K562 (cell line): ENCODE measurements around the gene NET1. TPM values are rescaled to one million over a fixed set of nuclear protein-coding genes. Genes with fewer than 3 reads are reported as not detected.

Experiments used
- ARID2 ChIP-seq: fragments of 450-650 bp; IDR thresholded peaks from 2 replicates; pipeline ENCODE4 v1.6.1; 2017; ENCODE audit warnings: antibody characterized with exemption, mild to moderate bottlenecking
- C11orf30 ChIP-seq: fragments of 450-650 bp; IDR thresholded peaks from 2 replicates; pipeline ENCODE4 v1.6.1; 2016; ENCODE audit warnings: low read depth, mild to moderate bottlenecking
- ETV5 ChIP-seq: sonication (generic); formaldehyde crosslinking; IDR thresholded peaks from 2 replicates; pipeline ENCODE4 v1.4.0; 2020; ENCODE audit warnings: low read depth, mild to moderate bottlenecking, missing genetic modification reagents
- FIP1L1 ChIP-seq: fragments of 200-400 bp; formaldehyde crosslinking; IDR thresholded peaks from 2 replicates; pipeline ENCODE4 v1.6.1; 2018; ENCODE audit warnings: mild to moderate bottlenecking, low read depth, low read length; ENCODE audit not compliant: poor library complexity, severe bottlenecking
- GATAD2A ChIP-seq: fragments of 450-650 bp; IDR thresholded peaks from 2 replicates; pipeline ENCODE4 v1.6.1; 2017
- HDAC3 ChIP-seq: fragments of 450-650 bp; IDR thresholded peaks from 2 replicates; pipeline ENCODE4 v1.6.1; 2018; ENCODE audit warnings: borderline replicate concordance, mild to moderate bottlenecking, moderate library complexity; ENCODE audit not compliant: partially characterized antibody
- HEY1 ChIP-seq: fragments of 250-450 bp; sonication (Bioruptor Pico); IDR thresholded peaks from 2 replicates; pipeline ENCODE4 v1.5.0; 2020; ENCODE audit warnings: mild to moderate bottlenecking, moderate library complexity, borderline replicate concordance
- HINFP ChIP-seq: fragments of 450-650 bp; conservative IDR thresholded peaks from 2 replicates; pipeline ENCODE4 v1.6.1; 2016; ENCODE audit warnings: missing genetic modification characterization, low read depth, mild to moderate bottlenecking, control low read depth, missing compliant biosample characterization
- HNRNPH1 ChIP-seq: fragments of 200-400 bp; formaldehyde crosslinking; optimal IDR thresholded peaks from 2 replicates; pipeline ENCODE3; 2017; ENCODE audit warnings: low read depth, mild to moderate bottlenecking, low read length, moderate library complexity
- HNRNPK ChIP-seq: fragments of 200-400 bp; formaldehyde crosslinking; IDR thresholded peaks from one replicate; pipeline ENCODE4 v1.6.1; 2018; ENCODE audit warnings: mild to moderate bottlenecking, low read depth, low read length; ENCODE audit not compliant: poor library complexity, severe bottlenecking
- MAFG ChIP-seq: fragments of 450-650 bp; conservative IDR thresholded peaks from 2 replicates; pipeline ENCODE4 v1.6.1; 2016; ENCODE audit warnings: missing genetic modification characterization, missing compliant biosample characterization
- MAFK ChIP-seq: IDR thresholded peaks from 2 replicates; pipeline ENCODE4 v1.6.1; 2011; ENCODE audit warnings: low read length, improper control_type of control experiment
- MEIS2 ChIP-seq: fragments of 450-650 bp; IDR thresholded peaks from 2 replicates; pipeline ENCODE4 v1.6.1; 2014; ENCODE audit warnings: mild to moderate bottlenecking; ENCODE audit not compliant: partially characterized antibody
- NFIX ChIP-seq: fragments of 250-450 bp; sonication (Bioruptor Pico); IDR thresholded peaks from 2 replicates; pipeline ENCODE4 v1.4.0; 2020; ENCODE audit warnings: low read depth, mild to moderate bottlenecking, moderate library complexity
- POLR2A ChIP-seq: fragments of 450-650 bp; conservative IDR thresholded peaks from 2 replicates; pipeline ENCODE4 v1.6.1; 2016
- POLR2AphosphoS5 ChIP-seq: IDR thresholded peaks from 2 replicates; pipeline ENCODE4 v1.6.1; 2011; ENCODE audit warnings: mild to moderate bottlenecking, low read depth, low read length, moderate library complexity; ENCODE audit not compliant: control insufficient read depth, insufficient read depth
- POLR2B ChIP-seq: fragments of 450-650 bp; IDR thresholded peaks from 2 replicates; pipeline ENCODE4 v1.6.1; 2018; ENCODE audit warnings: low read depth; ENCODE audit not compliant: partially characterized antibody
- POLR2H ChIP-seq: IDR thresholded peaks from 2 replicates; pipeline ENCODE4 v1.6.1; 2016; ENCODE audit warnings: missing genetic modification characterization, low read depth, mild to moderate bottlenecking, control low read depth, missing compliant biosample characterization, moderate library complexity
- RBM22 ChIP-seq: fragments of 200-400 bp; formaldehyde crosslinking; IDR thresholded peaks from 2 replicates; pipeline ENCODE4 v1.6.1; 2018; ENCODE audit warnings: low read length, low read depth; ENCODE audit not compliant: poor library complexity, severe bottlenecking
- SMC3 ChIP-seq: conservative IDR thresholded peaks from 2 replicates; pipeline ENCODE4 v1.6.1; 2011; ENCODE audit warnings: low read depth, low read length, improper control_type of control experiment; ENCODE audit not compliant: insufficient read depth
- SUPT5H ChIP-seq: fragments of 450-650 bp; IDR thresholded peaks from 2 replicates; pipeline ENCODE4 v1.6.1; 2016
- TBL1XR1 ChIP-seq, 2 experiments: IDR thresholded peaks; 2 replicates each; pipeline ENCODE4 v1.6.1; 2012; ENCODE audit warnings: improper control_type of control experiment in 2 of 2, low read length in 2 of 2, mild to moderate bottlenecking in 1 of 2
- U2AF1 ChIP-seq: fragments of 200-400 bp; formaldehyde crosslinking; optimal IDR thresholded peaks from 2 replicates; pipeline ENCODE3; 2017; ENCODE audit warnings: mild to moderate bottlenecking, low read depth, low read length, moderate library complexity
- ZNF143 ChIP-seq: sonication (generic); formaldehyde crosslinking; IDR thresholded peaks from 2 replicates; pipeline ENCODE4 v1.9.0; 2022; ENCODE audit warnings: mild to moderate bottlenecking, missing genetic modification reagents
- ZNF212 ChIP-seq: fragments of 450-650 bp; formaldehyde crosslinking; IDR thresholded peaks from 2 replicates; pipeline ENCODE4 v1.4.0; 2020; ENCODE audit warnings: mild to moderate bottlenecking
- ZNF316 ChIP-seq: fragments of 450-650 bp; IDR thresholded peaks from 2 replicates; pipeline ENCODE4 v1.6.1; 2016
- ZNF589 ChIP-seq: fragments of 200-800 bp; sonication (Bioruptor generic); IDR thresholded peaks from 2 replicates; pipeline ENCODE4 v1.6.1; 2016; ENCODE audit warnings: low read depth, missing genetic modification characterization, missing compliant biosample characterization
- ZNF699 ChIP-seq: fragments of 250-450 bp; sonication (Bioruptor Pico); IDR thresholded peaks from 2 replicates; pipeline ENCODE4 v1.8.0; 2021; ENCODE audit warnings: mild to moderate bottlenecking, moderate library complexity; ENCODE audit not compliant: insufficient replicate concordance
- polyA plus RNA-seq, 8 experiments: library from polyadenylated mRNA; depleted of rRNA in 4 of 8; stranded (reverse) in 5 of 8; unstranded in 3 of 8; fragments of >200 nt; fragmentation: Nextera tagmentation in 2 of 8; fragmentation: Illumina TruSeq in 1 of 8; extraction: Ambion mirVana in 2 of 8; extraction: Trizol in 1 of 8; gene quantifications; 2 replicates each; pipeline versions ENCODE4 v1.2.1 to v1.2.3, GENCODE V29; 2011 to 2014; ENCODE audit warnings: inconsistent platforms in 1 of 8, missing spikeins in 1 of 8
- total RNA-seq, 7 experiments: library from RNA; depleted of rRNA in 6 of 7; stranded (reverse); fragments of >200 nt in 6 of 7; fragmentation: Illumina TruSeq in 2 of 7; extraction: Trizol in 2 of 7; gene quantifications; 2 replicates each; pipeline versions ENCODE4 v1.2.1 to v1.2.3, GENCODE V29; 2011 to 2021; ENCODE audit warnings: low replicate concordance in 1 of 7
- TF ChIP-seq, protein P1 (sequence below): fragments of 200-400 bp; formaldehyde crosslinking; IDR thresholded peaks from 2 replicates; pipeline ENCODE4 v1.6.1; 2017; ENCODE audit warnings: mild to moderate bottlenecking, low read depth, low read length, moderate library complexity

Gene NET1
- total and polyA plus RNA-seq, 9 of the 15 experiments (the other 6 are each of a cell fraction or from before 2014, with no cell fraction given), result 47.4 to 258 (median 106) TPM

- TF ChIP-seq MAFK (peak; percentile 26; the same call in 1 of the 2 replicates), POLR2A (peak; percentile 39; the same call in 1 of the 2 replicates), MEIS2 (no peak), HEY1 (no peak), MAFG (tag) (peak; percentile 69), POLR2B (peak; percentile 32), ARID2 (0 out of 2 replicates have a peak, but pooled peaks have one; percentile 34), RBM22 (peak; percentile 72), SMC3 (no peak), SUPT5H (peak; percentile 35; the same call in 1 of the 2 replicates), POLR2H (0 out of 2 replicates have a peak, but pooled peaks have one; percentile 2), HINFP (tag) (no peak), NFIX (no peak), GATAD2A (no peak), ETV5 (CRISPR knock-in tag) (no peak), POLR2AphosphoS5 (no peak), ZNF316 (peak; percentile 91), ZNF143 (no peak), ZNF699 (CRISPR knock-in tag) (no peak), TBL1XR1 (IDR thresholded peaks at IDR 0.05; ENCODE audit: low read length in 2 of 2) (no peak), HDAC3 (no peak), HNRNPK (no peak), C11orf30 (peak; percentile 81), HNRNPH1 (no peak), ZNF212 (CRISPR knock-in tag) (no peak), U2AF1 (no peak), ZNF589 (CRISPR knock-in tag) (no peak), FIP1L1 (no peak)
- TF ChIP-seq, protein P1, sequence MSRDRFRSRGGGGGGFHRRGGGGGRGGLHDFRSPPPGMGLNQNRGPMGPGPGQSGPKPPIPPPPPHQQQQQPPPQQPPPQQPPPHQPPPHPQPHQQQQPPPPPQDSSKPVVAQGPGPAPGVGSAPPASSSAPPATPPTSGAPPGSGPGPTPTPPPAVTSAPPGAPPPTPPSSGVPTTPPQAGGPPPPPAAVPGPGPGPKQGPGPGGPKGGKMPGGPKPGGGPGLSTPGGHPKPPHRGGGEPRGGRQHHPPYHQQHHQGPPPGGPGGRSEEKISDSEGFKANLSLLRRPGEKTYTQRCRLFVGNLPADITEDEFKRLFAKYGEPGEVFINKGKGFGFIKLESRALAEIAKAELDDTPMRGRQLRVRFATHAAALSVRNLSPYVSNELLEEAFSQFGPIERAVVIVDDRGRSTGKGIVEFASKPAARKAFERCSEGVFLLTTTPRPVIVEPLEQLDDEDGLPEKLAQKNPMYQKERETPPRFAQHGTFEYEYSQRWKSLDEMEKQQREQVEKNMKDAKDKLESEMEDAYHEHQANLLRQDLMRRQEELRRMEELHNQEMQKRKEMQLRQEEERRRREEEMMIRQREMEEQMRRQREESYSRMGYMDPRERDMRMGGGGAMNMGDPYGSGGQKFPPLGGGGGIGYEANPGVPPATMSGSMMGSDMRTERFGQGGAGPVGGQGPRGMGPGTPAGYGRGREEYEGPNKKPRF, result no peak
- TF ChIP-seq, all 486 proteins: peak for 11
These were observed 46.1 kb downstream of the NET1 start (continued) for GRCh38 chr10:5458425-5458824.
